ENCODE data around the gene ZBTB1.
"Not testable (repeated sequence)": the region's sequence is repeated elsewhere in the genome, so short reads cannot be mapped to it uniquely, and the experiment has no call there.

ZBTB1 gene

GRCh38 chr14:64496764-64497163, 7.8 kb upstream of the ZBTB1 start:
- no peak overlapping the region for H3K4me3 ChIP-seq (ENCODE audit: low read depth, low read length)

GRCh38 chr14:64500088-64500487, 4.5 kb upstream of the ZBTB1 start:
- no peak overlapping the region for H3K4me3 ChIP-seq (ENCODE audit: low read depth, low read length)

- no peak overlapping the region for H3K4me3 ChIP-seq (ENCODE audit: low read depth, low read length)
These were observed 3.0 kb upstream of the ZBTB1 start for GRCh38 chr14:64501411-64502171.

- H3K4me3 ChIP-seq (ENCODE audit: low read depth, low read length), result peak overlapping the region; percentile 86
These were observed 2.1 kb upstream of the ZBTB1 start for GRCh38 chr14:64502456-64502855.

- peak overlapping the region; percentile 86 for H3K4me3 ChIP-seq (ENCODE audit: low read depth, low read length)
These were observed 1.6 kb upstream of the ZBTB1 start for GRCh38 chr14:64502887-64503433.

GRCh38 chr14:64503434-64504309, 898 bp upstream of the ZBTB1 start, which contains the start of gene ZBTB25:
TSS of gene ZBTB25 (minus strand) at chr14:64503838. CDS start at chr14:64490533, 13,305 bp downstream.
- peak within 1 kb of the TSS; percentile 86 for H3K4me3 ChIP-seq (ENCODE audit: low read depth, low read length)

GRCh38 chr14:64504897-64505794, 576 bp downstream of the ZBTB1 start:
- peak overlapping the region; percentile 86 for H3K4me3 ChIP-seq (ENCODE audit: low read depth, low read length)

- no peak overlapping the region for H3K4me3 ChIP-seq (ENCODE audit: low read depth, low read length)
These were observed 2.2 kb downstream of the ZBTB1 start for GRCh38 chr14:64506721-64507120.

GRCh38 chr14:64507376-64508156, 3.0 kb downstream of the ZBTB1 start:
- H3K4me3 ChIP-seq (ENCODE audit: low read depth, low read length), result no peak overlapping the region

- no peak overlapping the region for H3K4me3 ChIP-seq (ENCODE audit: low read depth, low read length)
These were observed 3.7 kb downstream of the ZBTB1 start for GRCh38 chr14:64508215-64508776.

- no peak overlapping the region for H3K4me3 ChIP-seq (ENCODE audit: low read depth, low read length)
These were observed 4.5 kb downstream of the ZBTB1 start for GRCh38 chr14:64509036-64509435.

GRCh38 chr14:64510825-64511671, 6.5 kb downstream of the ZBTB1 start:
- H3K4me3 ChIP-seq (ENCODE audit: low read depth, low read length), result no peak overlapping the region

GRCh38 chr14:64513271-64513670, 8.7 kb downstream of the ZBTB1 start:
- H3K4me3 ChIP-seq (ENCODE audit: low read depth, low read length), result no peak overlapping the region

- no peak overlapping the region for H3K4me3 ChIP-seq (ENCODE audit: low read depth, low read length)
These were observed 10.5 kb downstream of the ZBTB1 start for GRCh38 chr14:64515053-64515452.

- H3K4me3 ChIP-seq (ENCODE audit: low read depth, low read length), result no peak overlapping the region
These were observed 12.4 kb downstream of the ZBTB1 start for GRCh38 chr14:64516969-64517368.

- H3K4me3 ChIP-seq (ENCODE audit: low read depth, low read length), result not testable (repeated sequence)
These were observed 13.1 kb downstream of the ZBTB1 start for GRCh38 chr14:64517667-64518066.

- H3K4me3 ChIP-seq (ENCODE audit: low read depth, low read length), result no peak overlapping the region
These were observed 13.7 kb downstream of the ZBTB1 start for GRCh38 chr14:64518229-64518628.

GRCh38 chr14:64520699-64521098, 16.1 kb downstream of the ZBTB1 start:
- H3K4me3 ChIP-seq (ENCODE audit: low read depth, low read length), result no peak overlapping the region
